Activated CD8-positive, alpha-beta memory T cell treated with anti-CD3 and anti-CD28 coated beads, Interleukin-2, amount 10 ng/mL, durations not matched to agents 7 days and 5 days (primary cell): ENCODE data around the gene PHLPP1. TPM values are rescaled to one million over a fixed set of nuclear protein-coding genes. Genes with fewer than 3 reads are reported as not detected.

Source experiments
- ATAC-seq: fragments of 150-1000 bp; cut with Tn5 transposase; one replicate; pipeline ENCODE4 v1.10.0; 2021; ENCODE audit warnings: moderate library complexity
- CTCF ChIA-PET: fragments of 350-600 bp; sonication (Branson Sonifier 250); formaldehyde crosslinking; loops from one replicate; lab custom pipeline; 2021; ENCODE audit warnings: antibody characterized with exemption; lab: Charles Lee
- DNase-seq: peaks from one replicate; pipeline ENCODE4 v3.0.0-alpha.2; 2020
- H3K27ac Mint-ChIP-seq: one replicate; pipeline ENCODE4 v1.8.0; 2021; ENCODE audit warnings: mild to moderate bottlenecking, mixed read lengths
- H3K27me3 Mint-ChIP-seq: one replicate; pipeline ENCODE4 v1.8.0; 2021; ENCODE audit warnings: mixed read lengths
- H3K36me3 Mint-ChIP-seq: one replicate; pipeline ENCODE4 v1.8.0; 2021; ENCODE audit warnings: mild to moderate bottlenecking, mixed read lengths
- H3K4me1 Mint-ChIP-seq: one replicate; pipeline ENCODE4 v1.8.0; 2021; ENCODE audit warnings: mixed read lengths
- H3K4me3 Mint-ChIP-seq: one replicate; pipeline ENCODE4 v1.8.0; 2021; ENCODE audit warnings: mild to moderate bottlenecking, moderate library complexity, mixed read lengths
- H3K9me3 Mint-ChIP-seq: one replicate; pipeline ENCODE4 v1.8.0; 2022; ENCODE audit warnings: low read depth, mixed read lengths
- total RNA-seq, 2 experiments: library from RNA; stranded (reverse); gene quantifications; one replicate each; pipeline ENCODE4 v1.2.3, GENCODE V29; 2021

Gene PHLPP1
- total RNA-seq, 2 experiments from 2014 or later = 9.8 to 18.3 TPM

- Mint-ChIP-seq H3K9me3 (no peaks in the 10 kb centered on the region), H3K27ac (no peak overlapping the region), H3K27me3 (no peaks in the 10 kb centered on the region), H3K4me1 (peaks cover 14% of the 10 kb centered on the region), H3K4me3 (no peak overlapping the region), H3K36me3 (peaks cover 8% of the 10 kb centered on the region)
- ATAC-seq (no peak), DNase-seq (no peak)
- CTCF ChIA-PET = no interaction called here
These were observed 234.9 kb downstream of the PHLPP1 start for GRCh38 chr18:62950246-62950645.

DNA sequence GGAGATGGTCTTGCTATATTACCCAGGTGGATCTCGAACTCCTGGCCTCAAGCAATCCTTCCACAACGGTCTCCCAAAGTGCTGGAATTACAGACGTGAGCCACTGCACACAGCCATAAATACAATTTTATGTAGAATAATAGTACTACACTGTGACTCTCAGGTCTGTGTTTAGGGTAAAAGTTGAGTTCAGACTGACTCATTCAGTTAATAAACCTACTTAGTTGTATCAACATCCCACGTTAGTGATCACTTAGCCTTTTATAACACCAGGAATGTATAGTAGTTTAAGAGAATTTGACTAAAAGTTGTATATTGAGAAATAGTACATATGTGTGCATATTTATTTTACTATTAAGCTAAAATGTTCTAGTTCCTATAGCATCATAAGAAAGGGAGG lies 237.5 kb downstream of the PHLPP1 start:
- CTCF ChIA-PET = interaction anchor here (0.6 to 2.4 kb wide), 3 partner anchors 12 to 238 kb away, joined by 4 to 9 read pairs (median 5); partner anchors contain the start of gene PHLPP1

GRCh38 chr18:62953663-62954062 lies 238.3 kb downstream of the PHLPP1 start:
- no peak for DNase-seq
- no peaks in the 10 kb centered on the region for H3K27me3 Mint-ChIP-seq
- H3K36me3 Mint-ChIP-seq = peaks cover 2% of the 10 kb centered on the region
- peaks cover 15% of the 10 kb centered on the region for H3K4me1 Mint-ChIP-seq
- no peak for ATAC-seq
- no peak overlapping the region for H3K27ac Mint-ChIP-seq
- CTCF ChIA-PET = interaction anchor here (2.4 kb wide), 1 partner anchor 239 kb away, joined by 9 read pairs; the partner anchor contains the start of gene PHLPP1
- H3K4me3 Mint-ChIP-seq = no peak overlapping the region
- no peaks in the 10 kb centered on the region for H3K9me3 Mint-ChIP-seq

More for the DNA sequence above, 237.5 kb downstream of the PHLPP1 start:
- H3K4me1 Mint-ChIP-seq = peaks cover 14% of the 10 kb centered on the region
- no peak overlapping the region for H3K27ac Mint-ChIP-seq
- ATAC-seq (no peak), DNase-seq (no peak)
- no peak overlapping the region for H3K4me3 Mint-ChIP-seq
- H3K9me3 Mint-ChIP-seq = no peaks in the 10 kb centered on the region
- peaks cover 2% of the 10 kb centered on the region for H3K36me3 Mint-ChIP-seq
- no peaks in the 10 kb centered on the region for H3K27me3 Mint-ChIP-seq

GRCh38 chr18:62954366-62954765 lies 239.0 kb downstream of the PHLPP1 start:
- no peaks in the 10 kb centered on the region for H3K27me3 Mint-ChIP-seq
- H3K4me1 Mint-ChIP-seq = peaks cover 15% of the 10 kb centered on the region

DNA sequence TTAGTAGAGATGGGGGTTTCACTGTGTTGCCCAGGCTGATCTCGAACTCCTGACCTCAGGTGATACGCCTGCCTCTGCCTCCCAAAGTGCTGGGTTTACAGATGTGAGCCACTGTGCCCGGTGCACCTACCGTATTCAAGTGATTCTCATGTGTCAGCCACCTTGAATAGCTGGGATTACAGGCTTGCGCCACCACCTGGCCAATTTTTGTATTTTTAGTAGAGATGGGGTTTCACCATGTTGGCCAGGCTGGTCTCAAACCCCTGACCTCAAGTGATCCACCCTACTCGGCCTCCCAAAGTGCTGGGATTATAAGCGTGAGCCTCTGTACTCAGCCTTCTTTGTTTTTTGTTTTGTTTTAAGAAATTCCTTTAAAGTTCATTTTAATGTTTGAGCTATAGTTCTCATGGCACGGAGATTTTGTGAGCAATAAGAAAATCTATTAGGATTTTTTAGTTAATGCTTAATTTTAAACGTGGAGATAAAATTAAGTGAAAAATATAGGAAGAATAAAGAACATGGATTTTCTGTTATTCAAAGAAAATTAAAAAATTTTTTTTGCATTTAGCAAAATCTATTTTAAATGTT lies 242.6 kb downstream of the PHLPP1 start:
- no peaks in the 10 kb centered on the region for H3K9me3 Mint-ChIP-seq
- no peak overlapping the region for H3K27ac Mint-ChIP-seq
- peak; percentile 73 for ATAC-seq

More at GRCh38 chr18:62954366-62954765, 239.0 kb downstream of the PHLPP1 start:
- peak; percentile 71 for ATAC-seq
- CTCF ChIA-PET = interaction anchor here (2.4 kb wide), 1 partner anchor 239 kb away, joined by 9 read pairs; the partner anchor contains the start of gene PHLPP1
- Mint-ChIP-seq H3K9me3 (no peaks in the 10 kb centered on the region), H3K27ac (no peak overlapping the region), H3K4me3 (no peak overlapping the region), H3K36me3 (peaks cover 2% of the 10 kb centered on the region)
- DNase-seq = no peak

GRCh38 chr18:62959481-62959880 lies 244.1 kb downstream of the PHLPP1 start:
- DNase-seq (no peak), ATAC-seq (no peak)
- Mint-ChIP-seq H3K9me3 (no peaks in the 10 kb centered on the region), H3K4me1 (peaks cover 4% of the 10 kb centered on the region), H3K36me3 (no peaks in the 10 kb centered on the region), H3K27me3 (no peaks in the 10 kb centered on the region), H3K4me3 (no peak overlapping the region), H3K27ac (no peak overlapping the region)
- CTCF ChIA-PET = interaction anchor here (1.6 to 4.8 kb wide), 2 partner anchors 240 to 243 kb away, joined by 3 to 67 read pairs; partner anchors contain the start of gene PHLPP1

More for the DNA sequence above, 242.6 kb downstream of the PHLPP1 start:
- Mint-ChIP-seq H3K4me1 (peaks cover 15% of the 10 kb centered on the region), H3K36me3 (peaks cover 2% of the 10 kb centered on the region), H3K27me3 (no peaks in the 10 kb centered on the region), H3K4me3 (no peak overlapping the region)
- CTCF ChIA-PET = interaction anchor here (0.7 to 4.8 kb wide), 24 partner anchors 14 to 801 kb away, joined by 3 to 67 read pairs (median 3); partner anchors contain the start of gene PHLPP1
- peak; percentile 66 for DNase-seq

DNA sequence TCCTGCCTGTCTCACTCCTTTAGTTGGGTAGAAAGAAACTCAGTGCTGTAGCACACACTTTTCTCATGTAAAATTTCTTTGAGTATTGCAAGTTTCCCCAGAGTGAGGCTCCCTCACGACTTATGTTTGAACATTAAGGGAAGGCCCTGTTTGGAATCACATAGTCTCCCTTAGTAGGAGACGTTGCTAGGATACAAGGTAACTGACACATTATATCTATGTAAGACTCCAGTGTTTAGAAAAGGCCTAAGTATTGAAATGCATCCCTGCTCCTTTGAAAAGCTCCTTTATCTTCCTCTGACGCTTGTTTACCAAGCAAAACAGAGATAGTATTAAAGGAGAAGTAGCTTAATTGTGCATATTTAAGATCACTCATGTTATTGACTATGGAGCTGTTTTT lies 248.2 kb downstream of the PHLPP1 start:
- DNase-seq = no peak
- Mint-ChIP-seq H3K36me3 (peaks cover 2% of the 10 kb centered on the region), H3K27ac (no peak overlapping the region), H3K9me3 (no peaks in the 10 kb centered on the region), H3K4me3 (no peak overlapping the region), H3K27me3 (no peaks in the 10 kb centered on the region), H3K4me1 (no peaks in the 10 kb centered on the region)
- CTCF ChIA-PET = interaction anchor here (1.0 to 2.4 kb wide), 4 partner anchors 19 to 360 kb away, joined by 3 to 8 read pairs (median 4); no protein-coding TSS in a partner anchor
- no peak for ATAC-seq

DNA sequence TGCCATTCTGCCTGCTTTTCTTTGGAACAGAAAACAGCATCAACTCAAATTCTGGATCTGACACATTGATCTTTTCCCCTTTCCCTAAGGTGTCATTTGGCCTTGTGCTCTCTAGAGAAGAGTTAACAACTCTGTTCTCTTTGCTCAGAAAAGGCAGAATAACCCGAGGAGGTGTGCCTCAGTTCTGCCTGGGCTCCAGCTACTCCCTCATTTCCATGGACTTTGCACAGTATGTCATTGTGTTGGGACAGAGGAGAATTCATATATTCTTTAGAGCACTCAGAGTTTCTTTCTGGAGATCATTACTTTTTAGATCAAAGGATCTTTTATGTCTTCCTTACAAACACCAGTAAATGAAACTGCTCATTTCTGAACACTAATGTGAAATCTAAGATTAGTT lies 249.1 kb downstream of the PHLPP1 start:
- H3K27ac Mint-ChIP-seq = no peak overlapping the region

DNA sequence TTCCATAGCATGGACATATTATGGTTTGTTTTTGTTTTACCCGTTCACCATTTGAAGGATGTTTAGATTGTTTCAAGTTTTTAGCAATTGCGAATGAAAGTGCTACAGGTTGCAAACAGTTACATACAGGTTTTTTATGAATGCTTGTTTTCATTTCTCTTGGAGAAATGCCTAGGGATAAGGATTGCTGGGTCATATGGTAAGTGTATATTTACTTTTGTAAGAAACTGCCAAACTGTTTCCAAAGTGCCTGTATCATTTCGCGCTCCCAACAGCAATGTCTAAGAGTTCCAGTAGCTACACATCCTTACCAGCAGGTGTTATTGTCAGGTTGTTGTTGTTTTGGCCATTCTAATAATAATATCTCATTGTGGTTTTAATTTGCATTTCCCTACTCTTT lies 251.7 kb downstream of the PHLPP1 start:
- no peaks in the 10 kb centered on the region for H3K9me3 Mint-ChIP-seq
- no peaks in the 10 kb centered on the region for H3K4me1 Mint-ChIP-seq
- CTCF ChIA-PET = interaction anchor here (0.9 to 1.4 kb wide), 3 partner anchors 16 to 329 kb away, joined by 3 to 7 read pairs (median 3); no protein-coding TSS in a partner anchor
- peaks cover 2% of the 10 kb centered on the region for H3K36me3 Mint-ChIP-seq
- no peaks in the 10 kb centered on the region for H3K27me3 Mint-ChIP-seq
- H3K4me3 Mint-ChIP-seq = no peak overlapping the region
- ATAC-seq = no peak
- no peak overlapping the region for H3K27ac Mint-ChIP-seq
- DNase-seq = no peak

More for the DNA sequence above, 249.1 kb downstream of the PHLPP1 start:
- CTCF ChIA-PET = interaction anchor here (1.0 to 2.4 kb wide), 4 partner anchors 18 to 359 kb away, joined by 3 to 8 read pairs (median 4); no protein-coding TSS in a partner anchor
- H3K4me1 Mint-ChIP-seq = no peaks in the 10 kb centered on the region
- no peaks in the 10 kb centered on the region for H3K27me3 Mint-ChIP-seq
- DNase-seq (no peak), ATAC-seq (no peak)
- H3K9me3 Mint-ChIP-seq = no peaks in the 10 kb centered on the region
- peaks cover 2% of the 10 kb centered on the region for H3K36me3 Mint-ChIP-seq
- no peak overlapping the region for H3K4me3 Mint-ChIP-seq

GRCh38 chr18:62973689-62974088 lies 258.3 kb downstream of the PHLPP1 start:
- no peak for DNase-seq
- CTCF ChIA-PET = interaction anchor here (0.7 to 1.7 kb wide), 2 partner anchors 9 to 42 kb away, joined by 3 to 5 read pairs; no protein-coding TSS in a partner anchor
- H3K27me3 Mint-ChIP-seq = no peaks in the 10 kb centered on the region

GRCh38 chr18:62974388-62974787 lies 259.0 kb downstream of the PHLPP1 start:
- H3K4me1 Mint-ChIP-seq = no peaks in the 10 kb centered on the region
- CTCF ChIA-PET = interaction anchor here (1.7 kb wide), 1 partner anchor 8 kb away, joined by 5 read pairs; no protein-coding TSS in a partner anchor
- no peak for DNase-seq
- ATAC-seq = no peak
- H3K4me3 Mint-ChIP-seq = no peak overlapping the region
- H3K27me3 Mint-ChIP-seq = no peaks in the 10 kb centered on the region
- H3K9me3 Mint-ChIP-seq = no peaks in the 10 kb centered on the region
- H3K36me3 Mint-ChIP-seq = peaks cover 4% of the 10 kb centered on the region
- H3K27ac Mint-ChIP-seq = no peak overlapping the region

More at GRCh38 chr18:62973689-62974088, 258.3 kb downstream of the PHLPP1 start:
- no peak for ATAC-seq
- Mint-ChIP-seq H3K4me3 (no peak overlapping the region), H3K4me1 (no peaks in the 10 kb centered on the region), H3K36me3 (peaks cover 4% of the 10 kb centered on the region), H3K27ac (no peak overlapping the region), H3K9me3 (no peaks in the 10 kb centered on the region)

- no peaks in the 10 kb centered on the region for H3K4me1 Mint-ChIP-seq
- no peak overlapping the region for H3K27ac Mint-ChIP-seq
- CTCF ChIA-PET = interaction anchor here (1.3 to 1.7 kb wide), 2 partner anchors 8 to 17 kb away, joined by 4 to 5 read pairs; no protein-coding TSS in a partner anchor
- no peaks in the 10 kb centered on the region for H3K9me3 Mint-ChIP-seq
- ATAC-seq (no peak), DNase-seq (no peak)
- peaks cover 4% of the 10 kb centered on the region for H3K36me3 Mint-ChIP-seq
- no peak overlapping the region for H3K4me3 Mint-ChIP-seq
- no peaks in the 10 kb centered on the region for H3K27me3 Mint-ChIP-seq
These were observed 259.8 kb downstream of the PHLPP1 start for GRCh38 chr18:62974928-62975675.

GRCh38 chr18:62975785-62976184 lies 260.4 kb downstream of the PHLPP1 start:
- Mint-ChIP-seq H3K9me3 (no peaks in the 10 kb centered on the region), H3K27ac (no peak overlapping the region), H3K36me3 (peaks cover 4% of the 10 kb centered on the region), H3K4me3 (no peak overlapping the region), H3K27me3 (no peaks in the 10 kb centered on the region), H3K4me1 (no peaks in the 10 kb centered on the region)
- CTCF ChIA-PET = interaction anchor here (1.1 to 1.3 kb wide), 2 partner anchors 18 to 261 kb away, joined by 3 to 4 read pairs; partner anchors contain the start of gene PHLPP1
- ATAC-seq (no peak), DNase-seq (no peak)
